ENCODE results near the gene ASB15.

The ASB15 gene

GRCh38 chr7:123669485-123669884, 67.9 kb downstream of the ASB15 start:
- no peak for DNase-seq

GRCh38 chr7:123673137-123673732, 71.6 kb downstream of the ASB15 start:
- no peak for DNase-seq

- DNase-seq: no peak
Measured at GRCh38 chr7:123673752-123674398, 72.3 kb downstream of the ASB15 start.

GRCh38 chr7:123674399-123675180, 73.0 kb downstream of the ASB15 start:
- no peak for DNase-seq

- no peak for DNase-seq
Measured at GRCh38 chr7:123675181-123675473, 73.5 kb downstream of the ASB15 start.

GRCh38 chr7:123677061-123677715, 75.6 kb downstream of the ASB15 start:
- DNase-seq: no peak

GRCh38 chr7:123679614-123680013, 78.0 kb downstream of the ASB15 start:
- no peak for DNase-seq

GRCh38 chr7:123680580-123680979, 79.0 kb downstream of the ASB15 start:
- no peak for DNase-seq

- DNase-seq: no peak
Measured at GRCh38 chr7:123681561-123681960, 79.9 kb downstream of the ASB15 start.

GRCh38 chr7:123682690-123683089, 81.1 kb downstream of the ASB15 start:
- DNase-seq: peak; percentile 7

GRCh38 chr7:123687161-123687560, 85.5 kb downstream of the ASB15 start:
- DNase-seq: no peak

- DNase-seq: no peak
Measured at GRCh38 chr7:123687727-123688126, 86.1 kb downstream of the ASB15 start.

Measured in NCI-H1092 (cell line).